K562 (cell line): ENCODE measurements around the gene HAPLN3. TPM values are rescaled to one million over a fixed set of nuclear protein-coding genes. Genes with fewer than 3 reads are reported as not detected.

Experiments used
- DPF2 ChIP-seq: fragments of 450-650 bp; IDR thresholded peaks from 2 replicates; pipeline ENCODE4 v1.6.1; 2016
- ELK1 ChIP-seq: sonication (generic); formaldehyde crosslinking; IDR thresholded peaks from 2 replicates; pipeline ENCODE4 v1.8.1; 2022; ENCODE audit warnings: missing genetic modification reagents
- EP300 ChIP-seq: IDR thresholded peaks from 2 replicates; pipeline ENCODE4 v1.6.1; 2012; ENCODE audit warnings: low read length, improper control_type of control experiment
- EWSR1 ChIP-seq: fragments of 450-650 bp; IDR thresholded peaks from 2 replicates; pipeline ENCODE4 v1.6.1; 2018; ENCODE audit warnings: borderline replicate concordance, mild to moderate bottlenecking, low read depth, moderate library complexity; ENCODE audit not compliant: partially characterized antibody
- FOXM1 ChIP-seq, 2 experiments: fragments of 450-650 bp in 1 of 2; sonication (generic) in 1 of 2; formaldehyde crosslinking in 1 of 2; IDR thresholded peaks; 2 replicates each; pipeline versions ENCODE4 v1.6.1 to v1.9.0; 2017 to 2022; ENCODE audit warnings: low read depth in 2 of 2, mild to moderate bottlenecking in 2 of 2, missing genetic modification reagents in 1 of 2, moderate library complexity in 1 of 2
- HDGF ChIP-seq: fragments of 450-650 bp; IDR thresholded peaks from 2 replicates; pipeline ENCODE4 v1.6.1; 2016
- LEF1 ChIP-seq: fragments of 450-650 bp; IDR thresholded peaks from 2 replicates; pipeline ENCODE4 v1.6.1; 2016; ENCODE audit warnings: mild to moderate bottlenecking
- MCM2 ChIP-seq: fragments of 450-650 bp; IDR thresholded peaks from 2 replicates; pipeline ENCODE4 v1.6.1; 2017; ENCODE audit warnings: low read depth, mild to moderate bottlenecking
- MYNN ChIP-seq, 2 experiments: sonication (generic); formaldehyde crosslinking in 1 of 2; IDR thresholded peaks; 2 replicates each; pipeline versions ENCODE4 v1.5.0 to v1.6.1; 2016 to 2020; ENCODE audit warnings: antibody characterized with exemption in 1 of 2, missing genetic modification reagents in 1 of 2
- NELFE ChIP-seq: IDR thresholded peaks from 2 replicates; pipeline ENCODE4 v1.6.1; 2011; ENCODE audit warnings: mild to moderate bottlenecking; ENCODE audit not compliant: insufficient read depth, insufficient read length
- NR3C1 ChIP-seq: sonication (generic); formaldehyde crosslinking; IDR thresholded peaks from 2 replicates; pipeline ENCODE4 v1.8.1; 2022; ENCODE audit warnings: missing genetic modification reagents
- NRF1 ChIP-seq, 2 experiments: fragments of 450-650 bp; IDR thresholded peaks in 1 of 2; conservative IDR thresholded peaks in 1 of 2; 2 replicates each; pipeline ENCODE4 v1.6.1; 2014; ENCODE audit warnings: mild to moderate bottlenecking in 2 of 2
- PCBP1 ChIP-seq: fragments of 200-400 bp; formaldehyde crosslinking; IDR thresholded peaks from 2 replicates; pipeline ENCODE4 v1.6.1; 2018; ENCODE audit warnings: mild to moderate bottlenecking, low read depth, low read length; ENCODE audit not compliant: poor library complexity, severe bottlenecking
- RNF2 ChIP-seq: sonication (generic); IDR thresholded peaks from 2 replicates; pipeline ENCODE4 v1.6.1; 2016
- RREB1 ChIP-seq: fragments of 250-450 bp; sonication (Bioruptor Pico); IDR thresholded peaks from 2 replicates; pipeline ENCODE4 v1.4.0; 2020
- SIX5 ChIP-seq, 2 experiments: IDR thresholded peaks; 2 replicates each; pipeline ENCODE4 v1.6.1; 2011; ENCODE audit warnings: low read length in 2 of 2, borderline replicate concordance in 1 of 2, low read depth in 1 of 2, mild to moderate bottlenecking in 1 of 2, moderate library complexity in 1 of 2; ENCODE audit not compliant: insufficient read depth in 1 of 2
- SLC30A9 ChIP-seq: fragments of 250-450 bp; sonication (Bioruptor Pico); IDR thresholded peaks from 2 replicates; pipeline ENCODE4 v1.8.0; 2022; ENCODE audit warnings: mild to moderate bottlenecking, moderate library complexity
- ZBED1 ChIP-seq: IDR thresholded peaks from 2 replicates; pipeline ENCODE4 v1.6.1; 2014
- ZEB2 ChIP-seq: fragments of 450-650 bp; IDR thresholded peaks from 2 replicates; pipeline ENCODE4 v1.6.1; 2016
- ZNF175 ChIP-seq: fragments of 200-800 bp; sonication (Bioruptor generic); IDR thresholded peaks from 2 replicates; pipeline ENCODE4 v1.6.1; 2016; ENCODE audit warnings: low read depth, mild to moderate bottlenecking, missing genetic modification characterization, missing compliant biosample characterization
- ZNF3 ChIP-seq: fragments of 250-450 bp; sonication (Bioruptor Pico); IDR thresholded peaks from 2 replicates; pipeline ENCODE4 v1.5.0; 2021; ENCODE audit warnings: mild to moderate bottlenecking, moderate library complexity
- ZNF717 ChIP-seq: fragments of 250-450 bp; sonication (Bioruptor Pico); IDR thresholded peaks from 2 replicates; pipeline ENCODE4 v1.5.0; 2021
- polyA plus RNA-seq, 8 experiments: library from polyadenylated mRNA; depleted of rRNA in 4 of 8; stranded (reverse) in 5 of 8; unstranded in 3 of 8; fragments of >200 nt; fragmentation: Nextera tagmentation in 2 of 8; fragmentation: Illumina TruSeq in 1 of 8; extraction: Ambion mirVana in 2 of 8; extraction: Trizol in 1 of 8; gene quantifications; 2 replicates each; pipeline versions ENCODE4 v1.2.1 to v1.2.3, GENCODE V29; 2011 to 2014; ENCODE audit warnings: inconsistent platforms in 1 of 8, missing spikeins in 1 of 8
- total RNA-seq, 7 experiments: library from RNA; depleted of rRNA in 6 of 7; stranded (reverse); fragments of >200 nt in 6 of 7; fragmentation: Illumina TruSeq in 2 of 7; extraction: Trizol in 2 of 7; gene quantifications; 2 replicates each; pipeline versions ENCODE4 v1.2.1 to v1.2.3, GENCODE V29; 2011 to 2021; ENCODE audit warnings: low replicate concordance in 1 of 7

HAPLN3 gene
- total and polyA plus RNA-seq, 9 of the 15 experiments (the other 6 are each of a cell fraction or from before 2014, with no cell fraction given), result 0.04 to 2.4 (median 0.65) TPM

DNA sequence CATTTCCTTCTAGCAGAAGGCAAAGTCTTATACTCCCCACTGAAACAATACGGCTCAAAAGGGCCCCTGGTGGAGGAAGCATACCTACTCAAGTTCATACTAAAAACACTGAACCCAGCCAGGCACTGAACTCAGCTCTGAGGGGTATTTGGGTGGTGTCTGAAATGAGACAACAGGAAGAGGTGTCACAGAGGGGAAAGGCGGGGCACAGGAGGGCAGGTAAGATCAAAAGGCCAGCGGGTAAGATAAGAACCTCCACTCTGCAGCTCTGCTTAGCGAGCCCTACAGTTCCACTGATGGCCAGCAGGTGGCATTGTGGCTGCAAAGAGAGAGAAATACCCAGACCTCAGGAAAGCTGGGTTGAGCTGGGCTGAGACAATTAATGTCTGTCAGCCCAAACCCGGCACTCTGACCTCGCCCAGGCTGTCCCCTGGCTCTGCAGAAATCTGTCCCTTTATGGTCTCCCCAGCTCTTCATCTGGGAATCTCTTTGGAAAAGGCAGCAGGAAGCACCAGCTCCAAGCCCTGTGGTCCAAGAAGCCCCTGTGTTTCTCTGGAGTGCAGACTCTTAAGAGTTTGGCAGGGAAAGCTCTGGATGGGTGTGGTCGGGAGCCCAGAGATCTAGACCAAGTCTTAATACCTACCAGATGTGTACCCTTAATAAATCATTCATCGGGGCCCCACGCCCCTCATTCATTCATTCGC, 9.4 kb upstream of the HAPLN3 start (continued):
- no peak for TF ChIP-seq RNF2
- peak; percentile 71 for TF ChIP-seq DPF2
- TF ChIP-seq MCM2, result no peak
- TF ChIP-seq MYNN (IDR thresholded peaks at IDR 0.05), result peak; percentile 80; the same call in 1 of the 2 replicates
- TF ChIP-seq MYNN (CRISPR knock-in tag; IDR thresholded peaks at IDR 0.05), result no peak
- TF ChIP-seq HDGF, result no peak
- no peak for TF ChIP-seq NELFE
- TF ChIP-seq PCBP1, result no peak
- no peak for TF ChIP-seq EWSR1
- no peak for TF ChIP-seq ZBED1
- no peak for TF ChIP-seq SLC30A9 (CRISPR knock-in tag)
- 0 out of 4 replicates have a peak, but pooled peaks of 1 of the 2 experiments have one; percentile 3 for TF ChIP-seq NRF1 (conservative IDR thresholded peaks at IDR 0.05 in 1 of 2, IDR thresholded peaks at IDR 0.05 in 1 of 2)
- TF ChIP-seq ZEB2, result peak; percentile 68; the same call in 1 of the 2 replicates
- no peak for TF ChIP-seq FOXM1 (IDR thresholded peaks at IDR 0.05; ENCODE audit: low read depth)
- TF ChIP-seq FOXM1 (CRISPR knock-in tag; IDR thresholded peaks at IDR 0.05; ENCODE audit: low read depth), result no peak
- peak; percentile 68; the same call in 1 of the 2 replicates for TF ChIP-seq LEF1
- peak; percentile 51; the same call in 1 of the 2 replicates for TF ChIP-seq RREB1 (CRISPR knock-in tag)
- TF ChIP-seq EP300, result peak; percentile 13; the same call in 1 of the 2 replicates
- no peak for TF ChIP-seq NR3C1 (CRISPR knock-in tag)
- no peak for TF ChIP-seq ZNF717 (CRISPR knock-in tag)
- TF ChIP-seq ZNF175, result no peak
- no peak for TF ChIP-seq ZNF3 (CRISPR knock-in tag)
- TF ChIP-seq SIX5 (IDR thresholded peaks at IDR 0.05; ENCODE audit: borderline replicate concordance in 1 of 2, insufficient read depth in 1 of 2, low read depth in 1 of 2, low read length in 2 of 2), result no peak
- TF ChIP-seq ELK1, result no peak
